GM19324 (cell line): ENCODE measurements around the gene SYTL3.
A peak's percentile ranks its signal among the peaks of the same experiment; 100 is the strongest.
"Not testable (repeated sequence)": the region's sequence is repeated elsewhere in the genome, so short reads cannot be mapped to it uniquely, and the experiment has no call there.

Experiments
- ATAC-seq: cut with Tn5 transposase; IDR thresholded peaks from one replicate; pipeline ENCODE4 v1.9.1; 2021; ENCODE audit warnings: mild to moderate bottlenecking, moderate library complexity; ENCODE audit not compliant: unreplicated experiment, low FRiP score

Gene SYTL3, protein sequence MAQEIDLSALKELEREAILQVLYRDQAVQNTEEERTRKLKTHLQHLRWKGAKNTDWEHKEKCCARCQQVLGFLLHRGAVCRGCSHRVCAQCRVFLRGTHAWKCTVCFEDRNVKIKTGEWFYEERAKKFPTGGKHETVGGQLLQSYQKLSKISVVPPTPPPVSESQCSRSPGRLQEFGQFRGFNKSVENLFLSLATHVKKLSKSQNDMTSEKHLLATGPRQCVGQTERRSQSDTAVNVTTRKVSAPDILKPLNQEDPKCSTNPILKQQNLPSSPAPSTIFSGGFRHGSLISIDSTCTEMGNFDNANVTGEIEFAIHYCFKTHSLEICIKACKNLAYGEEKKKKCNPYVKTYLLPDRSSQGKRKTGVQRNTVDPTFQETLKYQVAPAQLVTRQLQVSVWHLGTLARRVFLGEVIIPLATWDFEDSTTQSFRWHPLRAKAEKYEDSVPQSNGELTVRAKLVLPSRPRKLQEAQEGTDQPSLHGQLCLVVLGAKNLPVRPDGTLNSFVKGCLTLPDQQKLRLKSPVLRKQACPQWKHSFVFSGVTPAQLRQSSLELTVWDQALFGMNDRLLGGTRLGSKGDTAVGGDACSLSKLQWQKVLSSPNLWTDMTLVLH

GRCh38 chr6:158649289-158650143, at the start of gene SYTL3:
Gene SYTL3 (plus strand): TSS chr6:158650054. CDS start chr6:158663269, 13,215 bp downstream.
- peak; percentile 65 for ATAC-seq

DNA sequence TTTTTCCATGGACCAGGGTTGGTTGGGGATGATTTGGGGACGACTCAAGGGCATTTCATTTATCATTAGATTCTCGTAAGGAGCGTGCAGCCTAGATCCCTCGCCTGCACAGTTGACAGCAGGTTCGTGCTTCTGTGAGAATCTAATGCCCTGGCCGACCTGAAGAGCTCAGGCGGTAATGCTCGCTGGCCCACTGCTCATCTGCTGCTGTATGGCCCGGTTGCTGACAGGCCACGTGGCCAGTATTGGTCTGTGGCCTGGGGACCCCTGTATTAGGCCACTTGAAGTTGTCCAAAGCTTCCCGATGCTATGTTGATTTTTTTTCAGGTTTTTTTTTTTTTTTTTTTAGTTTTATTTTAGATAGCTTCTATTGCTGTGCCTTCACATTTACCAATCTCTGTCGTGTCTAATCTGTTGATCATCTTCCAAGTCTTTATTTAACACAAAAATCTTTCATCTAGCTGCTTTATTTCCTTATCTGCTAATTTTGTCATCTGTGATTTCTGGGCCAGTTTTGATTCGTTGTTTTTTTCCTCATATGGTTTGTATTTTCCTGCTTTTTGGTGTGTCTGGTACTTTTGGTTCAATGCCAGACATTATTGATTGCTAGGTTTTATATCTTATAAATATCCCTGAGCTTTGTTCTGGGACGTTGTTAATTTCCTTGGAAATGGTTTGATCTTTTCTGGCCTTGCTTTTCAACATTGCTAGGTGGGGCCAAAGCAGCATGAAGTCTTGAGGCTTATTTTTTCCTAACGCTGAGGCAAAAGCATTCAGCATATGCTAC, 46.4 kb upstream of the SYTL3 start:
- no peak for ATAC-seq

- ATAC-seq, result no peak
Observed at GRCh38 chr6:158604048-158604406, 45.8 kb upstream of the SYTL3 start.

- no peak for ATAC-seq
Observed at GRCh38 chr6:158605266-158605878, 44.5 kb upstream of the SYTL3 start.

DNA sequence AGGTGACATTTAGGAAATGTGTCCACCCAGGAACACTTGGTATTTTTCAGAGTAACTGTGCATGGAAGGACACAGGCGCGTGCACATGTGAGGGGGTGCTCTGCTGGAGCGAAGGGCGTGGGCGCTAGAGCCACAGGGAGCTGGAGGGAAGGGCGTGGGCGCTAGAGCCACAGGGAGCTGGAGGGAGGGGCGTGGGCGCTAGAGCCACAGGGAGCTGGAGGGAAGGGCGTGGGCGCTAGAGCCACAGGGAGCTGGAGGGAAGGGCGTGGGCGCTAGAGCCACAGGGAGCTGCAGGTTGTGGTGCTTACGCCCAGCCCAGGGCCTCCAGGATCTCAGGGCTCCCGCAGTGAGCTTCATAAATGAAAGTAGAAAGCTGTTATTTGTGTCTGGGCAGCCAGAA, 43.8 kb upstream of the SYTL3 start:
- not testable (repeated sequence) for ATAC-seq

- ATAC-seq, result no peak
Observed at GRCh38 chr6:158606935-158607334, 42.9 kb upstream of the SYTL3 start.

DNA sequence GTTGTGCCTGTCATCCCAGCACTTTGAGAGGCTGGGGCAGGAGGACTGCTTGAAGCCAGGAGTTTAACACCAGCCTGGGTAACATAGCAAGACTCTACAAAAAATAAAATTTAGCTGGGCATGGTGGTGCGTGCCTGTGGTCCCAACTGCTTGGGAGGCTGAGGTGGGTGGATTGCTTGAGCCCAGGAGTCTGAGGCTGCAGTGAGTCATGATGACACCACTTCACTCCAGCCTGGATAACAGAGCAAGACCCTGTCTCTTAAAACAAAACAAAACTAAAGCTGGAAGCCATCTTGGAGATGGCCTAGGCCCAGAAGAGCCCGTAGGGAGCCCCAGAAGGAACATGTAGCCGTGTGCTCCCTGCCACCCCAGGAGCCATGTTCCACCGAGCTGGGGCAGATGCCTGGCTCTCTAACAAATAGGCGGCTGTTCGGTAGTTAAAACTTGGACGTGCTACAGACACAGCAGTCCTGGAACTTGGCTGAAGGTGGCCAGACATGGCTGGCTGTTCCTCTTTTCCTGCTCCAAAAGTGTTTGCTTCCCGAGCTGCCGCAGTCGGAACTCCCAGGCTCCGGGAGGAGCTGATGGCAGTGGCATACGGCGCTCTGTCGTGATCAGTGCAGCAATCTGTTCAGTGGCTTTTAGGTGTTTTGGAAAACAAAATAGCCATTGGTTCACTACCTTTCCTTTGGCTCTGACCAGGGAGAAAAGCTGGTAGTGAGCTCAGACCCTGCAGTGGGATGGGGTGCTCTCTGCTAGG, 42.3 kb upstream of the SYTL3 start:
- no peak for ATAC-seq

DNA sequence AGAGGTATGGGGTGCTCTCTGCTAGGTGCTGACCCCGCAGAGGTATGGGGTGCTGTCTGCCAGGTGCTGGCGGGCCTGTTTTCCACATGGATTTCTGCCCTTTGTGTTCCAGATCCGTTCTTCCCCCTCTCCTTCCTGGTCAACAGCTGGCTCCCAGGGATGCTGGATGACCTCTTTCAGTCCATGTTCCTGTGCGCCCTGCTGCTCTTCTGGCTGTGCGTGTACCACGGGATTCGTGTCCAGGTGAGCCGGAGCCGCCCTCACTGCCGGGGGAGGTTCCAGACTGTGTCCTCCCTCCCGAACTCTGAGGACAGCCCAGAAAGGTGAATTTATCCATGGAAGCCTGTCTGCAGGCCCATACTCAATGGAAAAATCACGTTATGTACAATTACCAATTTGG, 41.6 kb upstream of the SYTL3 start:
- no peak for ATAC-seq

GRCh38 chr6:158609455-158610155, 40.2 kb upstream of the SYTL3 start:
- ATAC-seq, result no peak

GRCh38 chr6:158610319-158610968, 39.4 kb upstream of the SYTL3 start:
- ATAC-seq, result no peak

DNA sequence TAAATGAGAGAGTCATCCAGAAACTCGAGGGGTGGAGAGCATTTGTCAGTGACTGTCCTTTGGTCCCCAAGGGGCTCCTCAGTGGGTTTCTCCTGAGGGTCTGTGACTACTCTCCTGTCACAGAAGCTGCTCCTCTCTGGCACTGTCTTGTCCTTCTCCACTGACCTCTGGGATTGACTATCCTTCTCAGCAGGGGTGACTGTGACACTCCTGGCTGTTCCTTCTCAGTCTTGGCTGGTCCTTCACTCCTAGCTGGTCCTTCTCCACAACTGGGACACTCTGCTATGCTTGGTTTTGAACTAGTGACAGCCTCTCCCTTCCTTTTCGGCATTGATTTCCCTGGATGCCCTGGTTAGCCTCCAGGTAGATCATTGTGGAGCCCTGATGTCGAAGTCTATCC, 38.8 kb upstream of the SYTL3 start:
- no peak for ATAC-seq

GRCh38 chr6:158611541-158612370, 38.1 kb upstream of the SYTL3 start:
- no peak for ATAC-seq

DNA sequence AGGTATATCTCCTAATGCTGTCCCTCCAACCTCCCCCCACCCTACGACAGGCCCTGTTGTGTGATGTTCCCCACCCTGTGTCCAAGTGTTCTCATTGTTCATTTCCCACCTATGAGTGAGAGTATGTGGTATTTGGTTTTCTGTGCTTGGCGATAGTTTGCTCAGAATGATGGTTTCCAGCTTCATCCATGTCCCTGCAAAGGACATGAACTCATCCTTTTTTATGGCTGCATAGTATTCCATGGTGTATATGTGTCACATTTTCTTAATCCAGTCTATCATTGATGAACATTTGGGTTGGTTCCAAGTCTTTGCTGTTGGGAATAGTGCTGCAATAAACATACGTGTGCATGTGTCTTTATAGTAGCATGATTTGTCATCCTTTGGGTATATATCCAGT, 35.2 kb upstream of the SYTL3 start:
- not testable (repeated sequence) for ATAC-seq

- not testable (repeated sequence) for ATAC-seq
Observed at GRCh38 chr6:158618289-158618688, 31.6 kb upstream of the SYTL3 start.

DNA sequence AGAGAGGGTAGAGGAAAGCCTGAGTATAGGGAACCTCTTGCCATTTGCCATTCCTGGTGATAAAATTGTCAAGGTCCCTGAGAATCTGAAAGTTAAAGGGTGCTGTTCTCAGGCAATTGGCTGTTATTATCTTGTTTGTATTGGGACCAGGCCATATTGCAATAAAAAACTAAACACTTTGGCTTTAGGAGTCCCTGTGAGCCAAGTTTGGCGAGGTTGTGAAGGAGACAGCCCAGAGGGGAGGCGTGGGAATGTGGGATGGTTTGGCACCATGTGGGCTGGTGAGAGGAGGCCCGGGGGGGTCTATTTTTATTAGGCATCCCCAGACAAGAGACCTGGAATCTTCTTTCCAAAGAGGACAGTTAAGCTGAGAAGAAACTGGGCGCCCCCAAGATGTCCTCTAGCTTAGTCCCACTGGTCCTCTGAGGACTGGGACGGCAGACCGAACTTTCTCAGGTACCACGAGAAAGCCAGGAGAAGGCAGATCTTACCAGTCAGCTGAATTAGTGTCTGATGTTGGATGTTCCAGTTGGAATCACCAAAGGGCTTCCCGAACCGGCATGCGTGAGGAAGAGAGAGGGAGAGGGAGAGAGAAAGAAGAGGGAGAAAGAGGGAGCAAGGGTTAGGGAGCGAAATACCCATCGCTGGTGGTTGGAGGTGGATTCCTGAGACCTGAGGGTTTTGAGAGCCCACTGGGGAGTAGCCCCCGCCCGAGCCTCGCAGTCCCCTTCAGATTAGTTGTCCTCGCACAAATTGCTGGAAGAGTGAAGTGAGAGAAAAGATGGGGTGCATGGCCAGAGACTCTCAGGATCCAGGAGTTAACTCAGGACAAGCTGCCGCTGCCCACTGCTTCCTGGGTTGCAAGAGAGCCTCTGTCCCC, 29.7 kb upstream of the SYTL3 start:
- no peak for ATAC-seq

DNA sequence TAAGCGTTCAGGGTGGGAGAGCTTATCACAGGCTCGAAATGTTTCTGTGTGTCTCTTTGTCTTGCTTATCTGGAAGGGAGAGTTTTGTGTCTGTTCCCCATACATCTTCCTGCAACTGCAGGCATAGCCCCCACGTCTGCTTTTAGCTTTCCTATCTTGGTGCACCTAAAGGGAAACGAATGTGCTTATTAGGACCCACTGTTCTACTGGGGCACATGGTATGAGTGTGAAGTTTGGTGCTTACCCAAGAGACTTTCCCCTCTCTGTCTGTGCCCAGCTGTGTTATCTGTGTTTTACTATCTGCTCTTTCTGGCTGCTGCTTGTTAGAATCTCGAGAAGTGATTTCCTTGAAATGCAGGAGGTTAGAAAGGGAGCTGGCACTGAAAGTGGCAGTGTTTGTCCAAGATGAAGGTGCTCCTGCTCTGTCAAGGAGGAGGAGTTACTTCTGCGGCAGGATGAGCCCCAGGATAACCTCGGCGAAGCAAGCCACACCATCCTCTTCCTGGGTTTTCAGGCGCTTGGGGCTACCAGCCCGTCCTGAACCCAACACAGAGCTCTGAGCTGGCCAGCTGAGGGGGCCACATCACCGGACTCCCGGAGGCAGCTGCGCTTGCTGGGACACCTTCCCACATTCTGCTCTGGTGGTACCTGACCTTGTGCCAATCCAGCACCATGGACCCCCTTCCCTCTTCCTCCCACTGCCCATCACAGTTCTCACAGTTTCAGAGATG, 28.7 kb upstream of the SYTL3 start:
- ATAC-seq, result no peak
